ENCODE data around the gene NAXD.

The NAXD gene

DNA sequence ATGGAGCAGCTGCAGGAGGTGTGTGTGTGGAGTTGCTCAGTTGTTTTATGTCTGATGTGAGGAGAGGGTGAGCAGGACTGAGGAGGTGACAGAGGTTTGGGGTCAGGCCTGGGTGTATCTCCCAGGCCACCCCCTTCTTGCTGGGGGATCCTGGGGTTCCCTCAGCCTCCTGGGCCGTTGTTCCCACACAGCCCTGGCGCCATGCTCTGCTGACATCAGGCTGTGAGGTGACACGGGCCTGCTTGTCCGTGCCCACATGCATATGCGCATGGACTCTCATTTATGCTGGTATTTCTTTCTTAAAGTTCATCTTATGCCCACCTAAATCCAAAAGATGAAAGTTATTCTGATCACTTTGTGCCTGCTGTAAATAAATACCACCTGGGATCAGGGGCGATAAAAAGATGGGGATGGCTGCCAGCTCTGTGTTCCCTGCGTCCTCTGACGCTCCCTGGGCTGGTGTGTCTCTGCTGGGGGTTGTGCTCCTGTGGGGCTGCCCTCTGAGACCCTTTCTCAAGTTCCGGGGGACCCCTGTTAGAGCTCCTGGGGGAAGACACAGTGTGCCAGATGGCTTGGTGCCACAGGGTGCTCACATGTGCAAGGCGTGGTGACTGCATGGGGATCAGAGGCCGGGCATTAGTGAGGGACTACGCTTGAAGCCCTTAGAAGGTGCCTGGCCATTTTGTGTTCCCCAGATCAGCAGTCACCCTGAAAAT is 12.6 kb downstream of the NAXD start:
- TF ChIP-seq, protein P1, sequence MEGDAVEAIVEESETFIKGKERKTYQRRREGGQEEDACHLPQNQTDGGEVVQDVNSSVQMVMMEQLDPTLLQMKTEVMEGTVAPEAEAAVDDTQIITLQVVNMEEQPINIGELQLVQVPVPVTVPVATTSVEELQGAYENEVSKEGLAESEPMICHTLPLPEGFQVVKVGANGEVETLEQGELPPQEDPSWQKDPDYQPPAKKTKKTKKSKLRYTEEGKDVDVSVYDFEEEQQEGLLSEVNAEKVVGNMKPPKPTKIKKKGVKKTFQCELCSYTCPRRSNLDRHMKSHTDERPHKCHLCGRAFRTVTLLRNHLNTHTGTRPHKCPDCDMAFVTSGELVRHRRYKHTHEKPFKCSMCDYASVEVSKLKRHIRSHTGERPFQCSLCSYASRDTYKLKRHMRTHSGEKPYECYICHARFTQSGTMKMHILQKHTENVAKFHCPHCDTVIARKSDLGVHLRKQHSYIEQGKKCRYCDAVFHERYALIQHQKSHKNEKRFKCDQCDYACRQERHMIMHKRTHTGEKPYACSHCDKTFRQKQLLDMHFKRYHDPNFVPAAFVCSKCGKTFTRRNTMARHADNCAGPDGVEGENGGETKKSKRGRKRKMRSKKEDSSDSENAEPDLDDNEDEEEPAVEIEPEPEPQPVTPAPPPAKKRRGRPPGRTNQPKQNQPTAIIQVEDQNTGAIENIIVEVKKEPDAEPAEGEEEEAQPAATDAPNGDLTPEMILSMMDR (IDR thresholded peaks at IDR 0.05): no peak

GRCh38 chr13:110628477-110628793 is 13.1 kb downstream of the NAXD start:
- TF ChIP-seq, protein P1 (IDR thresholded peaks at IDR 0.05): no peak

DNA sequence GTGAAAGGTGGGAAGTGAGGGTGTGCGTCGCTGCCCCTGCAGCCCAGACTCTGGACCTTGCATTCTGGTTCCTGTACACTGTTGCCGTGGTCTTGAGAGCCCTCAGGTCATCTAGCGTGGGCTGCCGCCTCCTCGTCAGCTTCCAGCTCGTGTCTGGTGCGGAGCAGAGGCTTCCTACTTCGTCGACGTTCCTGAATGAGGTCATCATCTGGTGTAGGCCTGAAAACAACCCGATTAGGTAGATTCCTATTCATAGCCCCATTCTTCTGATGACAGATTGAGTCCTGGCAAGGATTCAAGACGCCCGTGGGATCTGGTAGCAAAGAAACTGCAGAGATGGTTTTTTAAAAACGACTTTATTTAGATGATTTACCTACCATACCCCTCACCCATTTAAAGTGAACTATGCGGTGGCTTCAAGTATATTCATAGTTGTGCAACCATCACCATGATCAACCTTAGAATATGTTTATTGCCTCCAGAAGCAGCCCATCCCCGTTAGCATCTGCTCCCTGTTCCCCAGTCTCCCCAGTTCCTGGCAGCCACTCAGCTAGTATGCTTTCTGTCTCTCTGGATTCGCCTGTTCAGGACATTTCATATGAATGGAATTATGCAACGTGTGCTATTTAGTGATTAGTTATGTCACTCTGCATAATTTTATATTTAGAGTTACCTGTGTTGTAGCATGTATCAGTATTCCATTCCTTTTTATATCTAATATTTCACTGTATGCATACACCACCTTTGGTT is 13.8 kb downstream of the NAXD start:
- TF ChIP-seq, protein P1 (IDR thresholded peaks at IDR 0.05): no peak

DNA sequence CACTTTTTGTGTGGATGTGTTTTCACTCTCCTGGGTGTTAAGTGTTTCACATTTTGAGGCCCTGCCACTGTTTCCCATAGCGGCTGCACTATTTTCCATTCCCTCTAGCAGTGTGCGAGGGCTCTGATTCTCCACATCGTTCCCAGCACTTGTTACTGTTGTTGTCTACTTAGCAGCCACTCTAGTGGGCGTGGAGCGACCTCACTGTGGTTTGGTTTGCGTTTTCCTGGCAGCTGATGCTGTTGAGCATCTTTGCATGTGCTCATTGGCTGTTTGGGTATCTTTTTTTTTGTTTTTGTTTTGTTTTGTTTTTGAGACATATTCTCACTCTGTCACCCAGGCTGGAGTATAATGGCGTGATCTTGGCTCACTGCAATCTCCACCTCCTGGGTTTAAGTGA is 14.4 kb downstream of the NAXD start:
- TF ChIP-seq, protein P1 (IDR thresholded peaks at IDR 0.05): no peak

- TF ChIP-seq, protein P1 (IDR thresholded peaks at IDR 0.05): no peak
These were observed 15.3 kb downstream of the NAXD start for GRCh38 chr13:110630566-110631119.

GRCh38 chr13:110633776-110634175 is 18.4 kb downstream of the NAXD start:
- TF ChIP-seq, protein P1 (IDR thresholded peaks at IDR 0.05): no peak

- TF ChIP-seq, protein P1 (IDR thresholded peaks at IDR 0.05): no peak
These were observed 19.2 kb downstream of the NAXD start for GRCh38 chr13:110634558-110634957.
